Stimulated activated effector memory CD8-positive, alpha-beta T cell treated with anti-CD3 and anti-CD28 coated beads, Interleukin-12 subunit alpha, Interleukin-12 subunit beta, amount 100 ng/mL, for 72 hours (primary cell): ENCODE data around the gene BRD9.
"Not testable (repeated sequence)": the region's sequence is repeated elsewhere in the genome, so short reads cannot be mapped to it uniquely, and the experiment has no call there.

Experiments
- ATAC-seq: fragments of 150-1000 bp; cut with Tn5 transposase; 2 replicates; pipeline ENCODE4 v1.10.0; 2021
- DNase-seq, 2 donors: peaks; one replicate each; pipeline ENCODE4 v3.0.0; 2021 to 2022; ENCODE audit warnings: low spot score in 2 of 2
- H3K27ac Mint-ChIP-seq: one replicate; pipeline ENCODE4 v1.8.0; 2022; ENCODE audit warnings: mild to moderate bottlenecking, mixed read lengths
- H3K36me3 Mint-ChIP-seq: one replicate; pipeline ENCODE4 v1.8.0; 2022; ENCODE audit warnings: mild to moderate bottlenecking, mixed read lengths
- H3K4me1 Mint-ChIP-seq: one replicate; pipeline ENCODE4 v1.8.0; 2022; ENCODE audit warnings: mixed read lengths
- H3K4me3 Mint-ChIP-seq: one replicate; pipeline ENCODE4 v1.8.0; 2022; ENCODE audit warnings: mild to moderate bottlenecking, mixed read lengths
- H3K9me3 Mint-ChIP-seq: one replicate; pipeline ENCODE4 v1.8.0; 2022; ENCODE audit warnings: mixed read lengths

The BRD9 gene

GRCh38 chr5:892394-893136 lies at the start of gene BRD9, which contains the start of gene TRIP13:
BRD9 (minus strand) TSS chr5:892801; CDS start chr5:892657, 144 bp downstream.
TRIP13 (plus strand) TSS chr5:892884; CDS start chr5:892999, 115 bp downstream.
- DNase-seq (peak; percentile 73 to 89), ATAC-seq (peak; percentile 98)
- H3K4me1 Mint-ChIP-seq: peaks cover 36% of the 10 kb centered on the region
- no peaks in the 10 kb centered on the region for H3K9me3 Mint-ChIP-seq
- peak within 1 kb of the TSS; percentile 78 for H3K4me3 Mint-ChIP-seq
- H3K27ac Mint-ChIP-seq: peak within 1 kb of the TSS; percentile 77
- H3K36me3 Mint-ChIP-seq: peaks cover 60% of the 10 kb centered on the region

GRCh38 chr5:940741-941140 lies 48.1 kb upstream of the BRD9 start:
- not testable (repeated sequence) for H3K36me3 Mint-ChIP-seq, H3K9me3 Mint-ChIP-seq, H3K4me3 Mint-ChIP-seq, ATAC-seq, H3K27ac Mint-ChIP-seq, H3K4me1 Mint-ChIP-seq, DNase-seq

- no peak overlapping the region for H3K4me3 Mint-ChIP-seq
- no peaks in the 10 kb centered on the region for H3K9me3 Mint-ChIP-seq
- no peak overlapping the region for H3K27ac Mint-ChIP-seq
- H3K36me3 Mint-ChIP-seq: no peaks in the 10 kb centered on the region
- DNase-seq (no peak), ATAC-seq (no peak)
- H3K4me1 Mint-ChIP-seq: no peaks in the 10 kb centered on the region
These were observed 46.8 kb upstream of the BRD9 start for GRCh38 chr5:939368-939767.

- Mint-ChIP-seq H3K9me3 (no peaks in the 10 kb centered on the region), H3K4me3 (no peak overlapping the region), H3K36me3 (no peaks in the 10 kb centered on the region), H3K27ac (no peak overlapping the region), H3K4me1 (peaks cover 9% of the 10 kb centered on the region)
- ATAC-seq: no peak
- no peak for DNase-seq
These were observed 44.7 kb upstream of the BRD9 start for GRCh38 chr5:937151-937924.

GRCh38 chr5:936149-937144 lies 43.8 kb upstream of the BRD9 start:
- H3K4me3 Mint-ChIP-seq: no peak overlapping the region
- H3K4me1 Mint-ChIP-seq: peaks cover 13% of the 10 kb centered on the region
- H3K9me3 Mint-ChIP-seq: no peaks in the 10 kb centered on the region
- H3K27ac Mint-ChIP-seq: peak overlapping the region; percentile 29
- H3K36me3 Mint-ChIP-seq: no peaks in the 10 kb centered on the region
- DNase-seq (no peak), ATAC-seq (peak; percentile 16)

GRCh38 chr5:935510-936084 lies 43.0 kb upstream of the BRD9 start:
- H3K36me3 Mint-ChIP-seq: no peaks in the 10 kb centered on the region
- no peak overlapping the region for H3K4me3 Mint-ChIP-seq
- H3K27ac Mint-ChIP-seq: no peak overlapping the region
- DNase-seq (no peak), ATAC-seq (peak; percentile 35)
- H3K9me3 Mint-ChIP-seq: no peaks in the 10 kb centered on the region
- peaks cover 13% of the 10 kb centered on the region for H3K4me1 Mint-ChIP-seq

- peaks cover 13% of the 10 kb centered on the region for H3K4me1 Mint-ChIP-seq
- ATAC-seq, H3K27ac Mint-ChIP-seq, H3K9me3 Mint-ChIP-seq, DNase-seq, H3K4me3 Mint-ChIP-seq, H3K36me3 Mint-ChIP-seq: not testable (repeated sequence)
These were observed 41.9 kb upstream of the BRD9 start for GRCh38 chr5:934381-934967.

- not testable (repeated sequence) for H3K27ac Mint-ChIP-seq, H3K36me3 Mint-ChIP-seq, H3K4me3 Mint-ChIP-seq, ATAC-seq, H3K9me3 Mint-ChIP-seq, DNase-seq
- peaks cover 13% of the 10 kb centered on the region for H3K4me1 Mint-ChIP-seq
These were observed 41.4 kb upstream of the BRD9 start for GRCh38 chr5:933951-934350.

GRCh38 chr5:933251-933861 lies 40.8 kb upstream of the BRD9 start:
- Mint-ChIP-seq H3K4me3 (no peak overlapping the region), H3K36me3 (no peaks in the 10 kb centered on the region), H3K9me3 (no peaks in the 10 kb centered on the region), H3K27ac (peak overlapping the region; percentile 48), H3K4me1 (peaks cover 13% of the 10 kb centered on the region)
- no peak for ATAC-seq
- DNase-seq: no peak

GRCh38 chr5:932628-933250 lies 40.1 kb upstream of the BRD9 start:
- H3K9me3 Mint-ChIP-seq: no peaks in the 10 kb centered on the region
- no peak overlapping the region for H3K4me3 Mint-ChIP-seq
- ATAC-seq (peak; percentile 59), DNase-seq (no peak)
- no peaks in the 10 kb centered on the region for H3K36me3 Mint-ChIP-seq
- H3K4me1 Mint-ChIP-seq: peaks cover 13% of the 10 kb centered on the region
- peak overlapping the region; percentile 48 for H3K27ac Mint-ChIP-seq

- no peak overlapping the region for H3K27ac Mint-ChIP-seq
- H3K4me3 Mint-ChIP-seq: no peak overlapping the region
These were observed 39.6 kb upstream of the BRD9 start for GRCh38 chr5:932151-932627.

GRCh38 chr5:931570-932145 lies 39.1 kb upstream of the BRD9 start:
- no peak overlapping the region for H3K4me3 Mint-ChIP-seq
- no peaks in the 10 kb centered on the region for H3K36me3 Mint-ChIP-seq
- no peak for ATAC-seq
- no peak for DNase-seq
- H3K4me1 Mint-ChIP-seq: peaks cover 13% of the 10 kb centered on the region
- no peaks in the 10 kb centered on the region for H3K9me3 Mint-ChIP-seq
- no peak overlapping the region for H3K27ac Mint-ChIP-seq

More at GRCh38 chr5:932151-932627, 39.6 kb upstream of the BRD9 start:
- ATAC-seq: no peak
- Mint-ChIP-seq H3K4me1 (peaks cover 13% of the 10 kb centered on the region), H3K36me3 (no peaks in the 10 kb centered on the region), H3K9me3 (no peaks in the 10 kb centered on the region)
- no peak for DNase-seq

GRCh38 chr5:930866-931265 lies 38.3 kb upstream of the BRD9 start:
- ATAC-seq: no peak
- peaks cover 18% of the 10 kb centered on the region for H3K4me1 Mint-ChIP-seq
- no peak overlapping the region for H3K4me3 Mint-ChIP-seq
- DNase-seq: no peak
- no peaks in the 10 kb centered on the region for H3K36me3 Mint-ChIP-seq
- H3K9me3 Mint-ChIP-seq: no peaks in the 10 kb centered on the region
- H3K27ac Mint-ChIP-seq: no peak overlapping the region
